ENCODE results near the gene ROBO1.
"Not testable (repeated sequence)": the region's sequence is repeated elsewhere in the genome, so short reads cannot be mapped to it uniquely, and the experiment has no call there.

Gene ROBO1

DNA sequence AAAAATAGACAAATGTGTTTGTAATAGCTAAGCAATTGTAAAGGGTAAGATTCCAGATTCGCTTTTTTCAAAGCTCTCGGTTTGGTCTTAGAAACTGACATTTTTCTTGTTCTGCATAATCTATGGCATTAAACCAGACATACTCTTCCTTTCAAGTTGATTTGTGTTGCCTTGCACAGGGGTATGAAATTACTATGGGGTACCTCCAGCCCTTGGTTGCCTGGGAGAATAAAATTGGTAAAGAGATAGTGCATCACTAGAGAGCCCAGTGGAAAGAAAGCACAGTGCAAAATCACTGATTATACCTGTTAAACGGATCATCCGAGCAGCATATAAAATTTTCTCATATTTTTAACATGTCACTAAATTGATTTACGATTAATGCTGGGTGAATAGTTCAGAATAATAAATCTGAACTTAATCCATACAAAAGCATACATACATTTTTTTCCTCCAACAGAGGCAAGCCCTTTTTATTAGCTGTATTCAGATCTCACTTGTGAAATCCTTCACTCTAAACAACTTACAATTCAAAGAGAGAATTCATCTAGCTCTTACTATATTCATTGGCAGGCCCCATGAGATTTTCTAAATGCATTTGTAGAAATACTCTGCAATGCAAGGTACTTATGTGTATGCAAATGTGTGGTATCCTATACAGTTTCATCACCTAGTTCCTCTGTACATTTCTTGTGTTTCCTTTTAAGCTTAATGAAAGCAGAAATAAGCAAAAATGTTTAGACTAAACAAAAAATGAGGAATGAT lies 224.4 kb downstream of the ROBO1 start:
- DNase-seq, result no peak

DNA sequence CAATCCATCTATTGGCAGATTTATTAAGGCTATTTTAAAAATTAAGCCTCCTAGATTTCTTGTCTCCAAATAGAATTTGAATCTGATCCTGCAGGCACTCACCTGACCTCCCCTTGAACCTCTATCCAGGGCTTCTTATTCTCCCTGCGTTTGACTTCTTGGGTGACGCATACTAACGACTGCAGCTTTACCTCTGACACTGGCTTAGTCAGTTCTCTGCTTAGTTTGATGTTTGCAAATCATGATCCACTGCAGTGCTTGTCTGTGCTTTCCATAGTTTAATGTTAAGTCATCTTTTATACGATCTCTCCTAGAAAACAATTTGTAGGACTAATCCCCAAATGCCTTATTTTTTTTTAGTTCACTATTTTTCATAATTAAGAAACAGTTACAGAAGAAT lies 233.1 kb downstream of the ROBO1 start:
- no peak for DNase-seq

DNA sequence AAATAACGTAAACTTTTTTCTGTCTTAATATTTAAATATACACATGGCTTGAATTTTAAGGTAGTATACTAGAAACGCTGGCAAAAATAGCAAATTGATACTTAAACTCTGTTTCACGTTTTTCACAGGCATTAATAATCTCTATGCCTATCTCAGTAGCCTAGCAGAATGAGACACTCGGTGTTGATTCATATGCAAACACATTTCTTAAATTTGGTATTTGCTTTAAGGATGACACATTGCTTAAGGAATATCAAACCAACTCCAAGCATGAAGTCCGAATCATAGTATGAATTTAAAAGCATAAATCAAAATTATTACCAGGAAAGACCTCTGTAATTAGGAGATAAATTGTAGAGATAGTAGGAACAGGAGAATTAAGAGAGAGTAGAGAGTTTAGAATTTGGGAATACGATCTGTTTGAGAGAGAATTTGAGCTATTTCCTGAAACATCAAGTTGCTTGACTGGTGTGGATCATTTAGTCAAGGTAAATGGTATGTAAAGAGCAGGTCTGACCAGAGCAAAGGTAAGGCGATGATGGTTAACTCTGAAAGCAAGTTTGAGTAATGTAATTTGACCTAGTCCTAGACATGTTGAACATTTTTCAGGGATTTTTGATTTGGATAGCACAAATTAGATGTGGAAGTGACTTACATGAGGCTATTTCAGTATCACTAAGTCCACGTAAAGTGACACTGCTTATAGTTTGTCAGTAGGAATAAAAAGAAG lies 236.1 kb downstream of the ROBO1 start:
- DNase-seq, result no peak

DNA sequence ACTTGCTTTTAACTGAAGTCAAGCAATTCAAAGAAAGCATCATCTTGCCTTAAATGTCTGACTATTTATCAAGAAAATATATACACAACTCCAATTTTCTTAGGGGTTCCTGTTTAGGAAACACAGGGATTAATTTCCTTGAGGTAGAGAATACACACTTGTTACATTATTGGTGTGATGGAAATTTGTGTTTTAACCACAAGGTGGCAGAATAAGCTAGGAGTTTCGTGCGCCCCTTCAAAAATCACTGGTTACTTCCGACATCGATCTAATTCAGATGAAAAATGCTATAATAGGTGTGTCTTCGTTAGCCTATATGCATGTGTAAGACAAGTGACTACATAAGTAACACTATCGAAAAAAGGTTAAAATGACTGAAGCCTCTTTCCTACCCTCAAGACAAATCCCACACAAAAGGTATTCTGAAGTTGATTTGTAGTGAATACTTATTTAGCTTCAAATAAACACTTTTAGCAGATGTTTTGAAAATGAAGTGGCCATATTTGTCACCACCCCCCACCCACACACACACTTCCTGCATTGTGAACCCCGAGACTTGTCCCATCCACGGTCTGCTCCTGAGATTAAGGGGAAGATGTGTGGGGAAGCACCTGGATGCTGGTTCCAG lies 246.5 kb downstream of the ROBO1 start:
- peak in 1 of 2 experiments; percentile 34 for DNase-seq

DNA sequence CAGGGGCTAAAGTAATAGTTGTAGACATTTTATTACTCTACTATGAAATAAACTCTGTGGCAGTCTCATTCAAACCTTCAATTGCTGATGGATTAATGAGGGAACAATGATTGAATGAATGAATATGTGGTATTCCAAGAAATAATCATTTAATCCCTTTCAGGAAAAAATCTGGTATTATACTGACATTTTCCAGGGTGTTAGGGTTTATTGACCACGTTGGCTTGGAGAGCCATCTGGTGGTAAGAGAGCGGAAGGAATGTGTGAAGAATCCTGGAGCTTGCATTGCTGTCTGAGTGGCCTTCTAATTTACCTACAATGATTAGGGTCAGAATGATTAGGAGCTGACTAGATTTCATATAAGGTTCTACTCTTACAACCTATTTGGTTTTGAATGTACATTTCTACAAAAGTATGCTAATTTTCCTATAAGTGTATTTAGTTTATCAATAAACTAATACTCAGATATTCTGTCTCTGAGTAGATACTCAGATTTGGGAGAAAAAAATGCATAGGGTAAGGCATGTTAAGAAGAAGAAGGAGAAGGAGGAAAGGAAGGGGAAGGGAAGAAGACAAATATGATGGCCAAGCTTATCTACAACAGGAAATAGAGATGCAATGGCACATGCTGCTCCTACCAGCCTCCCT lies 249.9 kb downstream of the ROBO1 start:
- peak in 1 of 2 experiments; percentile 2 for DNase-seq

DNA sequence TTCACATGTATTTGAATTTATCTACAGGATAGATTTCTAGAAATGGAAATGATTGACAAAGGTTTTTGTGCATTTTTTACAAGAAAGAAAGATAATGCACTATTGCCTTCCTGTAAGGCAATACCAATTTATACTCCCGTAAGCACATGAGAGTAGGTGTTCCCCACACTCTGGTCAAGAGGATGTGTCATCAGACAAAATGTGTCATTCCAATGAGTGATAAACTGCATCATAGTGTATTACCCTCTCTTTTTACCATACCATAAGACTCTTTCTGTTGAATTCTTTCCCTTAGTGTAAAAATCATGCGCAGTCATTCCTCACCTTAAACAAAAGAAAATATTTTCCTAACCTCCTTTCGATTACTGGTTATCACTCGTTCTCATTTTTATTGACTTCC lies 251.0 kb downstream of the ROBO1 start:
- DNase-seq, result no peak

DNA sequence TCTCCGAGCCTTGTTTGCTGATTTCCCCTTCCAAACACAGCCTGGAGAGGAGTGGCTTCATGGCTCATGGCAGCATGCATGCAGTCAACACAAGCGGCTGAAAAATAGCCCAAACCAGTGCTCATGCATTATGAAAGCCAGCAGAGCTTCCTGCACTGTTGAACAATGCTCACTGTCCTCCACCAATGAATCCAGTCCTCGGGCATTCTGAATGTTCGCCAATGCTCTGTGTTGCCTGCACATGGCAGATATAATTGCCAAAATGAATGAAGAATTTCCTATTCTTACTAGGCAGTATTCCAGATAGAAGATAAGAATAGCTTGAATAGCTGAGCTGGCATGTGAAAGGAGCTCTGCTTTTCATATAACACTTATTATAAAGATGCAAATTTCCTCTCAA lies 252.7 kb downstream of the ROBO1 start:
- peak in 1 of 2 experiments; percentile 8 for DNase-seq

DNA sequence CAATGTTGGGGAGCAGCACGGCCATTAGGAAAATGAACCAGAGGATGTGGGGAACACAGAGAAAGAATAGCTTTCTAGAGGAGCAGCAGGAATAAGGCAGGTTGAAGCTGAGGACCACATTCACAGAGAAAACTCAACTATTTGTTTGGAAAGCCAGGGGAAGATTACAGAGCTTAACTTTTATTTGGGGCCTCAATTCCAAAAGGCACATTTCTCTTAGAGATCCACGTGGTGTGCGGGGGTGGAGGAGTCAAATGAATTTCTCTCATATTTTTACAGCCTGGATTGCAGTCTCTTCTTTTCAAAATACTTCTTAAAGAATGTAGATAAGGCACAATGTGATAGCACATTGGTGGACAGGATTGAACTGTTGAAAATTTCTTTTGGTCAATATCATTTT lies 253.7 kb downstream of the ROBO1 start:
- DNase-seq, result no peak

DNA sequence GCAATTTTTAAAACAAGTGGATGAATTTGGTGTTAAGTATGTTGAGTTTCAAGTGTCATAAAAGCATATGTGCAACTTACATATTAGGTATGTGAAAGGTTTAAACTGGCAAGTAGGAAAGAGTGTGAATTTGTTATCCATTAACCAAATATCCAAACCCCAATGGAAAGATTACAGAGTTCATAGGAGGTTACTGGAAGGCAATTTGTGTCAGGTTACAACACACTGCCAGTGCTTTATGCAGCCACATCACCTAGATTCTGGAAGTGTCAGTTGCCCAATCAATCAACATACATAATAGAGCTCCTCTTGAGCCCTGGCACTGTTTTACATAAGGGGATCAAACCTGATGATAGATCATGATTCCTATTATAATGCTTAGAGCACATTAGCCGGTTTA lies 261.0 kb downstream of the ROBO1 start:
- no peak for DNase-seq

DNA sequence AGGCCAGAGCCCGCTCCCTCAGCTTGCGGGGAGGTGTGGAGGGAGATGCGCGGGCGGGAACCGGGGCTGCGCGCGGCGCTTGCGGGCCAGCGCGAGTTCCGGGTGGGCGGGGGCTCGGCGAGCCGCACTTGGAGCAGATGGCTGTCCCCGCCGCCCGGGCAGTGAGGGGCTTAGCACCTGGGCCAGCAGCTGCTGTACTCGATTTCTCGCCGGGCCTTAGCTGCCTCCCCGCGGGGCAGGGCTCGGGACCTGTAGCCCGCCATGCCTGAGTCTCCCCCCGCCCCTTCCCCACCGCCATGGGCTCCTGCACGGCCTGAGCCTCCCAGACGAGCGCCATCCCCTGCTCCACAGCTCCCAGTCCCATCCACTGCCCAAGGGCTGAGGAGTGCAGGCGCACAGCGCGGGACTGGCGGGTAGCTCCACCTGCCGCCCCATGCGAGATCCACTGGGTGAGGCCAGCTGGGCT lies 265.5 kb downstream of the ROBO1 start:
- not testable (repeated sequence) for DNase-seq

DNA sequence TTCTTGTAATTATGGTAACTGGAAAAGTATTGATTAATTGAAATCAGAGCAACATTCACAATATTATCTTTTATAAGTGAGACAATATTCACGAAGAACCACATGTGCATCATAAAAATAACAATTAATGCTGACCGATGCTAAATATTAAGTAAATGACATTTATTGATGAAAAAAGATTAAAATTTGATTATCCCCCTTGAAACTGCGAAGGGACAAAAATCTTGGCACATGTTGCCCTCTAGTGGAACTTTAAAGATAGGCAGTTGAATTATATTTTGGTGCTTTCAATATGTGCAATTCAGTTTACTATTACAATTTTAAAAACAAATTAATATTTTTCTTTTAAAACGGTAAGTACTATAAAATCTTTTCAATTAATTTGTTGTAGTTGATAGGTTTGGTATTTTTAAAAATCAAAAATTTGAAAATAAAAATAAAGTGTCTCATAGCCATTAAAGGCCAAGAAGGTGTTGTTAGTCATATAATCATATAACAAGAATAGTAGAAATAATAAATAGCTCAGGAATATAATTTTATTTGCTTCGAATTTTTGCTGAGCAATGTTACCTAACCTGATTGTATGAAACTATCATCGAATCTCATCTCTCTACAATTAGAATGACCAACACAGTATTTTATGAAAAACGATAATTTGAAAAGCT lies 270.2 kb downstream of the ROBO1 start:
- peak in 1 of 2 experiments; percentile 6 for DNase-seq

DNA sequence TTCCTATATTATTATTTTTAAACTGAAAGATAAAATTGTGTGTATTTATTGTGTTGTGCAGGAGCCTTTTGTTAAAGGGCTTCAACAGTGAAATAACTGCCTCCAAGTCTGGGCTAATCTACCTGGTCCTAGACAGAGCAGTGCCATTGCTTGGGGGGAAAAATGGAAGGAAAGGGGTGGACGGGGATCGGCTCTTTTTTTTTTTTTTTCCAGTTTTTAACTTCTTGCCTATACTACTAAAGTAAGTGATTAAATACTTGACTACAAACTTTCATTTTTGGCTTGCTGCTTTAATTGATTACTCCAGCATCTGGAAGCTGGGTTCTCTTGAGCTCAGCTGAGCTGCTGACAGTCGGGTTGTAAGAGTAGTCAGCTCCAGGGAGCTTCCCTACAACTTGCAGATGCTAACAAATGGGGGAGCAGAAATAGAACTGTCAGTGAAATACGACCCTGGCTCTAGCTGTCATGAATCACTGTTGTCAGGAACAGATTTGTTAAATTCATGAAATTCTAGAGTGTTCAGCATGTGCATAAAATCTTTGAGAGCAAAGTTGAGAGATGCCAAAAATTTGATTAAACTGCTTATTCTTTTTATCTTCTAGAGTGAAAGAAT lies 276.7 kb downstream of the ROBO1 start:
- DNase-seq, result no peak

DNA sequence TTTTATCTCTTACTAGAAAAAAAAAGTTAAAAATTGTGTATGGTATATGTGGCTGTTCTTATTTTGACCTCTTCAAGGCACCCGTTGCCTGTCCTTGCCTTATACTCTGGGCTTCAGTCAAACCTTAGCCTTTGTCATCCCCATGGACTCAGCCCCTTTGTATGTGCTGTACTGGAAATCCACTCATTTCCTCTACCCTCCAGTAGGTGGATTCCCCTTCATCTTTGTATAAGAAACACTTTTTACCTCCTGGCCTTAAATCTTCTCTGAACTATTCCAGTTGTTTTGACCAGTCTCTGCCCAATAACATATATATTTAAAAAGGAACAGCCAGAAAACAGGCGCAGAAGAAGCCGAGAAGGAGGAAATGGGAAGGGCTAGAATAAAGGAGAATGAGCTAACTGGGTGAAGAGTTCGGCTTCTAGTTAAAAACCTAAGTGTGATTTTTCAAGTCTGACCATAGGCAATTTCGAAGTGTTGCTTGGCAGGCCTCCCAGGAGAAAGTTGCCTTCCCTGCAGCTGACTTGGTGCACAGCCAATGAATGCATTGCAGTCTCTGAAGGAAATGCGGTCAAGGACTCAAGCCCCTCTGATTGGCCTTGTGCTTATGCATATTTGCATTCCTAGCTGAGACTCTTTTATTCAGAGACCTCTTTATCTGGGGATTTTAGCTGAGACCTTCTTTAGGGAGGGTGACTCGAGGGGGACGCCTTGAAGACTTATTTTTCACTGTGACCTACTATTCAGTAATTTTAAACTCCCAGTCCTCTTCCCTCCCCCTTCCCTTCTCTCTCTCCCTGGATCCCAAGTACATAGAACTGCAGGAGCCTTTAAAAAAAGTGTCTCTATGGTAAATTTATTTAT lies 277.4 kb downstream of the ROBO1 start:
- DNase-seq, result no peak

DNA sequence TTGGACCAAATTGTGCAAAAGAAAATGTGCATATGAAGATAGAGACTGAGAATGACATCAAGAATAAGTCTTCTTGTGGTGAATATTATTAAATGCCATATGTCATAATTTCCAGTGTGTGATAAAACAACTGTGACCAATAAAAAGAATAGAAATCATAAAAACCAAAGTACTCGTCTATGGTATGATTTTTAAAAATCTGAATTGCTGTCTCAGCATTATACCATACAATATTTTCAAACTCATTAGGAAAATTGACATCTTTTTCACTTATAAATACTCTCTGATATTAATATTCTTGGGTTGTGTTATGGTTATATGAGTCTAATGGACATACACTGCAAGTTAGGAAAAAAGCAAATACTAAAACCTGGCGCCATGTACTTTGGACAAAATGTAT lies 279.4 kb downstream of the ROBO1 start:
- DNase-seq, result no peak

DNA sequence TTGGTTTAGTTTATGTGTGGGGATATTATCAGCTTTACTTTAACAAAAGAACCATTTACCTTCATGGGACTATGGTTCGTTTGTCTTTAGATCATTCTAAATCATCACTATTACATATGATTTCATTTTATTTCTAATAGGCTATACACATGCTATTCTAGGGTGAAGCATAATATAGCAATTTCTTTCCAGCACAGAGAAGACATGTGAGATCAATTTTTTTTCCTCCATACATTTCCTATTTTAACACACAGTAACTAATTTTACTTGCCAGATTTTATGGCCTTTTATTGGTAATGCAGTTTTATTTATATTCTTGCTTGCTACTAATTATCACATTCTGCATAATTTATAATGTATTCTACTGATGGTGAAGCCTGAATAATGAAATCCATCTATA lies 287.1 kb downstream of the ROBO1 start:
- no peak for DNase-seq

DNA sequence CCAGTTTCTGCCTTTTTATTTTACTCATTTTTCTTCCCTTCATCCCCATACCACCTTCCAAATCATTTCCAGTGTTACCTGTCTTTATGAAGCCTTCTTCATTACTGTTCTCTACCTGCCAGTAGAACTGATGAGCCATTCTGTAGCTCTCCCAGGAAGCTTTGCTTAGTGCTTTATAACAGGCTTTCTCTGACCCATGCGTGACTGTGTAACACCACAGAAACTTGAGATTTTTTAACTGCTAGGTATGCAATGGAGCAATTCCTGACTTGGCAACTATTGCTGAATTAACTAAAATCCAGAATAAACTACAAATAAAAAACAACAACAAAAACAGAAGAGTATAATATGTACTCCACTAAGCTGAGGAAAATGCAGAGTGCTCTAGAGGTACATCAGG lies 289.2 kb downstream of the ROBO1 start:
- no peak for DNase-seq

DNA sequence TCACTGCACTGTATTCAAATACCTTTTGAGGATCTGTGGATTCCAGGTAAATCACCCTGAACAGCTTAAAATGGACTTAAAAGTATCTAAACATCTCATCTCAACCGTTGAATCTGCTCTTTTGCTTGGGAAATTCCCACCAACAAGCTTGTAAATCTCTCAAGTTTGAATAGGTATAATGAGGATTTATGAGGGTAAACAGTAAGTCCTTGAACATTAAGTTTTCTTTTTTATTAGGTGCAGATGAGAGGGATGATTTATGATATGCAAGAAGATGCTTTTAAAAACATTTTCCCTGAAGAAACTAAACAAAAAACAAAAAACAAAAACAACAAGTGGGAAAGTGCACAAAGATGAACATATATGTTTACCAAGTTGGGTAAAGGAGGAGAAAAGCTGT lies 290.6 kb downstream of the ROBO1 start:
- DNase-seq, result no peak

DNA sequence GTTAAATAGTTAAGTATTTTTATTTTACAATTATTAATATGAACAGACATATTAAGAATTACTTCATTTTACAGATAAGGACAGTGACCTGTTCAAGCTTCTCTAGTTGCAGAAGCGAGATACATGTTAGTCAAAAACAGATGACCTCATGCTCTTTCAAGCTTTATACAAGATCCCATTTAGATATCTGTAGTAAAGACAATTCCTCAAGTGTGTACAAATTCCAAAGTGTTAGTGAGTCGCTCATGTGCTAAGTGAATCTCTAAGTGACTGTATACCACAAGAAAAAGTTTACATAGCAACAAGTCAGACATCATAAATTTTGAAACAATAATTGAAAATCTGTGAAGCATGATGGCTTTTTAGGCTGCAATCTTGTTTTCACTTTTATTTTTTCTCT lies 293.8 kb downstream of the ROBO1 start:
- no peak for DNase-seq

DNA sequence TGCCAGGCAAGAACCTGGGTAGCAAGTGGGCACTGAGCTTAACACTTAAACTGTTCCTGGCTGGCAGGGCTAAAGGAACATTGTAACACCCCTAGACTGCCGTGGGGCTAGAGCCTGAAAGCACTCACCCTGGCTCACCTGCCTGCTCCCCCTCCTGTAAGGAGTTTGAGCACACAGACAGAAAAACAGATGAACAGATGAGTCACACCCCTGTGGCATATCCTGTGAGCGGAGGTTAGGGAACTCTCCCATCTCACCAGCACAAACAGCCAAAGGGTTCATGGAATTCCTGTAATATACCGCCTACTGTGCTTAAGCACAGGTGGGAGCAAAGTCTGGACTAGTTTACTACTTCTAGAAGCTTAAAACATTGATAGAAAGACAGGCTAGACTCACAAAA lies 300.1 kb downstream of the ROBO1 start:
- DNase-seq, result no peak

DNA sequence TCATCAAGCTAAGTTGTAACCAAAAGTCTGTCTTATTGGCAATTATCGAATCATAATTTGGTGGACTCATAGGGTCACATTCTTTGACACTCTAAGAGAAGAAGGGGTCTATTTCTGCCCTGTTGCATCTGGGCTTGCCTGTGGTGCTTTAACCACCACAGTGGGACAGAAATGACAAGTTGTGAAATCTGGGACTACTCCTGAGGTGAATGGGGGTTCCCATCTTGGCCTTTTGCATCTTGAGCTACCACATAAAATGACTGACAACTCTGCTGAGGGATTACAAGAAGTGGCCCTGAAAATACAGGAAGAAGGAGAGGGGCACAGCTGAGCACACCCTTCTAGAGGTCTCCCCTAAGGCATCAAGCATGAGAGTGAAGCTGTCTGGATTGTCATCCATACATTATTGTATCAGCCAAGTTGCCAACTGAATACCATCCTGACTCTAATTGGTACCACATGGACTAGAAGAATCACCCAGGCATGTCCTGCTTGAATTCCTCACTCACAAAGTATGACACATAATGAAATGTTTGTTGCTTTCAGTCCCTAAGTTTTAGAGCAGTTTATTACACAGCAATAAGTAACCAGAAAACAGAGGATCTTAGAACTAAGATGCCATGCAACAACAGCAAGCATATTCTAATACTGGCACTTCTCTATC lies 306.5 kb downstream of the ROBO1 start:
- DNase-seq, result no peak

DNA sequence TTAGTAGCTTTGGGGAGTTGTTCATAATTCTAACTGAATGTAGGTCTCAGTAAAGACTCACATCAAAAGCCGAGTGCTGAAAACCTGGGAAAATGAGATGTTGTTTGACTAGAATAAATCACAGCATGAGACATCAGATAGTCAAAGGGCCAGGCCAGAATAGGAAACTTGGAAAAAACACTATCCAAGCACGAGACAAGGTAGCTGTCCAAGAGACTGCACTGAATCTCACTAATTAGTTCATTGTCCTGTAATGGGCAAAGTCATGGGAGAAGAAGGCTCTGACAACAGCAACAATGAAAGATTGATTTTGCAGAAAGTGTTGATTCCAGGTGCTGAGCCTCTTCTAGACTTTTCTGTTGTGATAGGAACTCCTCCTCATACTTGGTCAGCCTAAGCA lies 314.2 kb downstream of the ROBO1 start:
- DNase-seq, result no peak
